Testis (tissue), 3 donors: ENCODE data around the gene UGT1A9. TPM values are rescaled to one million over a fixed set of nuclear protein-coding genes. Genes with fewer than 3 reads are reported as not detected.

Source experiments
- DNase-seq: peaks from one replicate; pipeline ENCODE4 v3.0.0-alpha.2; 2019
- H3K27ac ChIP-seq, 2 donors: fragments of 200-600 bp; sonication (generic); one replicate each; pipeline ENCODE4 v1.5.1; 2019
- H3K27me3 ChIP-seq: fragments of 200-600 bp; sonication (generic); one replicate; pipeline ENCODE4 v1.5.1; 2019
- H3K36me3 ChIP-seq: fragments of 200-600 bp; sonication (generic); one replicate; pipeline ENCODE4 v1.5.1; 2017; ENCODE audit warnings: low read depth; ENCODE audit errors: missing control alignments
- H3K4me1 ChIP-seq: fragments of 200-600 bp; sonication (generic); one replicate; pipeline ENCODE4 v1.5.1; 2019
- H3K4me3 ChIP-seq, 2 donors: fragments of 200-600 bp; sonication (generic); one replicate each; pipeline ENCODE4 v1.5.1; 2017 to 2019
- H3K9me3 ChIP-seq: fragments of 200-600 bp; sonication (generic); one replicate; pipeline ENCODE4 v1.5.1; 2017
- POLR2A ChIP-seq: fragments of 450-650 bp; IDR thresholded peaks from one replicate; pipeline ENCODE4 v1.6.1; 2017; ENCODE audit warnings: antibody characterized with exemption, mild to moderate bottlenecking, moderate library complexity
- WGBS, 2 donors: methylation state at CpG; one replicate each; pipeline ENCODE4 v1.1.5; 2018; 5-methylcytosine and 5-hydroxymethylcytosine counted together
- intact Hi-C: fragments of 100-400 bp; cut with DNase I; formaldehyde crosslinking; loops from one replicate; pipeline ENCODE4 v1.15.1; 2023; ENCODE audit warnings: low total_unique reads
- polyA plus RNA-seq: library from polyadenylated mRNA; stranded (reverse); fragments of 350-450 nt; fragmentation: Illumina TruSeq; extraction: RNeasy Lipid Tissue Mini Kit (QIAGEN cat#74804); gene quantifications from one replicate; pipeline ENCODE4 v1.2.3, GENCODE V29; 2014; ENCODE audit warnings: low read depth, low replicate concordance; ENCODE audit not compliant: insufficient read depth
- total RNA-seq, 2 donors: library from RNA; depleted of rRNA; stranded (reverse); fragments of >200 nt; gene quantifications; one replicate each; pipeline ENCODE4 v1.2.3, GENCODE V29; 2016
- TF ChIP-seq, protein P1 (sequence below), 3 experiments: fragments of 450-650 bp in 2 of 3; fragments of 200-600 bp in 1 of 3; sonication (generic) in 1 of 3; IDR thresholded peaks; one replicate each; pipeline ENCODE4 v1.5.1; 2016 to 2019; ENCODE audit warnings: antibody characterized with exemption in 3 of 3, mild to moderate bottlenecking in 2 of 3, moderate library complexity in 1 of 3

UGT1A9 gene
- total and polyA plus RNA-seq, 3 donors from 2014 or later, result not detected

DNA sequence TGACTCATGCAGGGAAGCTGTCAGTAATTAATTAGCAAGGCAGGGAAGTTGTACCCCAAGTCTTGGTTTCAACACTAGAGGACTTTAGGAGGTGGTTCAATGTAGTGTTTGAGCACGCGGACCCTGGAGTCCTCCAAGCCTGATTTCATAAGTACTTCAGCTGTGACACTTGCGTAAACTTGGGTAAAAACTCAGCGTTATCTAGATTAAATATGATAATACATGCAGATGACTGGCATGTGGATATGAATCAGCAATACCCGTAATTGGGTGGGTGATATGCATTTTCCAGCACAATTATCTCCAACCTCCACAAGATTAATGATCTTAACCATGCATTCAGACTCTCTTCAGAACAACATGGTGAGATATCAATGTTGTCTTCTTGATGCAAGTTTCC, 15.2 kb downstream of the UGT1A9 start:
- no peaks in the 10 kb centered on the region for H3K36me3 ChIP-seq
- WGBS, 2 donors, result 81 to 82% methylated on average over 5 of the region's 5 CpGs
- no peak overlapping the region for H3K4me3 ChIP-seq
- TF ChIP-seq, protein P1, sequence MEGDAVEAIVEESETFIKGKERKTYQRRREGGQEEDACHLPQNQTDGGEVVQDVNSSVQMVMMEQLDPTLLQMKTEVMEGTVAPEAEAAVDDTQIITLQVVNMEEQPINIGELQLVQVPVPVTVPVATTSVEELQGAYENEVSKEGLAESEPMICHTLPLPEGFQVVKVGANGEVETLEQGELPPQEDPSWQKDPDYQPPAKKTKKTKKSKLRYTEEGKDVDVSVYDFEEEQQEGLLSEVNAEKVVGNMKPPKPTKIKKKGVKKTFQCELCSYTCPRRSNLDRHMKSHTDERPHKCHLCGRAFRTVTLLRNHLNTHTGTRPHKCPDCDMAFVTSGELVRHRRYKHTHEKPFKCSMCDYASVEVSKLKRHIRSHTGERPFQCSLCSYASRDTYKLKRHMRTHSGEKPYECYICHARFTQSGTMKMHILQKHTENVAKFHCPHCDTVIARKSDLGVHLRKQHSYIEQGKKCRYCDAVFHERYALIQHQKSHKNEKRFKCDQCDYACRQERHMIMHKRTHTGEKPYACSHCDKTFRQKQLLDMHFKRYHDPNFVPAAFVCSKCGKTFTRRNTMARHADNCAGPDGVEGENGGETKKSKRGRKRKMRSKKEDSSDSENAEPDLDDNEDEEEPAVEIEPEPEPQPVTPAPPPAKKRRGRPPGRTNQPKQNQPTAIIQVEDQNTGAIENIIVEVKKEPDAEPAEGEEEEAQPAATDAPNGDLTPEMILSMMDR (IDR thresholded peaks at IDR 0.05), result no peak
- TF ChIP-seq POLR2A, result no peak
- DNase-seq, result no peak
- H3K27me3 ChIP-seq, result no peaks in the 10 kb centered on the region
- intact Hi-C loops, result no loop called here
- H3K4me1 ChIP-seq, result no peaks in the 10 kb centered on the region
- H3K9me3 ChIP-seq, result no peaks in the 10 kb centered on the region
- H3K27ac ChIP-seq, result no peak overlapping the region

DNA sequence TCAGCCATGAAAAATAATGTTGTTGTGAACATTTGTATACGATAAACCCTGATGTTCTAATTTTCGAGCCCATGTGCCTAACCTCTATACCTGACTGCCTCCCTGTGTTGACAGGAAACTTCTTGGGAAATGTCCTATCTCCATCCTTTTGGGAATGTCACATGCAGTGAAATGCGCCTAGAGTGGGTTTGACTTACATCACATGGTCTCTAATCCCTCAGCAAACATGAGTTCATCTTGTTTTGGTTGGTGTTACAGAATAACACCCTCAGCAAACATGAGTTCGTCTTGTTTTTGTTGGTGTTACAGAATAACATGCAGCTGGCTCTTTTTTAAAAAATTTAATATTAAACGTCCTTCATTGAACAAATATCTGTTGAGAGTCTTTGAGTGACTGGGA, 16.6 kb downstream of the UGT1A9 start:
- 89 to 92% methylated on average over 5 of the region's 5 CpGs for WGBS, 2 donors

DNA sequence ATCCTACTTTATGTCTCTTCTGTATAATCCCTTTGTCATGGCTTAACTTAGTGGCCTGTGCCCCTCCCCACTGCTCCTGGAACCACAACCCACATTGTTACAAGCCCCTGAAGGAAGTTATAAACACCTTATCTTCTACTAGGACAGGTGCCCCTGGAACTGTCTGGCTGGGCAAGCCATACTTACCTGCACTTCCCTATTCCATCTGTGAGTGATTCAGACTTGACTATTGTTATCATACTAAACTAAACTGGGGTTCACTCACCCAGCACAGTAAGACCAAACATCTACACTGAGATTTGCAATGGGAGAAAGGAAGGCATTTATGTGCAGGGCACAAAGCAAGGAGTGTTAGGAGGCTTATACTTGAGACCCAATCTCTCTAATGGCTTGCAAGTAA, 17.3 kb downstream of the UGT1A9 start:
- DNase-seq, result no peak
- no peaks in the 10 kb centered on the region for H3K9me3 ChIP-seq
- intact Hi-C loops, result no loop called here
- H3K36me3 ChIP-seq, result no peaks in the 10 kb centered on the region
- no peak for TF ChIP-seq POLR2A
- TF ChIP-seq, protein P1 (IDR thresholded peaks at IDR 0.05), result no peak
- no peak overlapping the region for H3K4me3 ChIP-seq
- H3K27me3 ChIP-seq, result no peaks in the 10 kb centered on the region
- no peaks in the 10 kb centered on the region for H3K4me1 ChIP-seq
- H3K27ac ChIP-seq, result no peak overlapping the region

More for the DNA sequence above, 16.6 kb downstream of the UGT1A9 start:
- H3K36me3 ChIP-seq, result no peaks in the 10 kb centered on the region
- H3K4me1 ChIP-seq, result no peaks in the 10 kb centered on the region
- intact Hi-C loops, result no loop called here
- no peak for DNase-seq
- H3K4me3 ChIP-seq, result no peak overlapping the region
- H3K27me3 ChIP-seq, result no peaks in the 10 kb centered on the region
- no peaks in the 10 kb centered on the region for H3K9me3 ChIP-seq
- no peak for TF ChIP-seq POLR2A
- TF ChIP-seq, protein P1 (IDR thresholded peaks at IDR 0.05), result no peak
- H3K27ac ChIP-seq, result no peak overlapping the region

DNA sequence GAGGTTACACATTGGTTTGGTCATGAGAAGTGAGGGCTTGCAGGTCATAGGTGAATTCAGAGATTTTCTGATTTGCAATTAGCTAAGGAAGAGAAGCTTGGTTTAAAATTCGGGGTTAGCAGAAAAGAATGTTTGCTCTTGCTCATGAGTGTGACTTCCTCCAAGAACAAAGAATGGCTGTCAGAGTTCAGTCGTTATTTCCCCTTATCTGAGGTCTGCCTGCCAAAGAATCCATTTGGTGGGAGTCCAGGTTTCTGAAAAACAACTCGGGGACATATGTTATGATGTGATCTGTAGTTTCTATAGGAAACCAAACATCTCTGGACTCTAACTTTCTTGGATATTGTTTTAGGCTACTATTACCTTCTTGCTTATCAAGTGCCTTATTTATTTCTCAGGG, 17.8 kb downstream of the UGT1A9 start:
- Histone ChIP-seq H3K36me3 (no peaks in the 10 kb centered on the region), H3K4me1 (no peaks in the 10 kb centered on the region), H3K27ac (no peak overlapping the region), H3K9me3 (no peaks in the 10 kb centered on the region), H3K4me3 (no peak overlapping the region), H3K27me3 (no peaks in the 10 kb centered on the region)
- intact Hi-C loops, result no loop called here
- TF ChIP-seq, protein P1 (IDR thresholded peaks at IDR 0.05), result no peak
- no peak for TF ChIP-seq POLR2A
- no peak for DNase-seq
- 16 to 36% methylated on average over 3 of the region's 3 CpGs for WGBS, 2 donors

DNA sequence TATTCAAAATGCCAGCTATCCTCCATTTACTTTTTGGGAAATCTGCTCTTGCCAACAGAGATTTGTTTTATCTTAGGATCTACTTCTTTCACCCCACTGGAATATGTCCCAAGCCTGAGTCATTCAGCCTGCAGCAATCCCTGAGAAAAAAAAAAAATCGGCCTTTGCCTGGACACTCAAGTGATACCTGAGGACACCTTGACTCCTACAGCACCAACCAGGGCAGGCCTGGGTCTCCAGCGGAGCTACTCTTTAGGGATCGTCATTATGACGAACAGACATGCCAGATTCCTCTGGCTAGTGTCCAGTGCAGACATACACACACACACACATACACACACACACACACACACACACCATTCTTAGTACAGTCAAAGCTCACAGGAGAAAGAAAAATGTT, 18.7 kb downstream of the UGT1A9 start:
- Histone ChIP-seq H3K36me3 (no peaks in the 10 kb centered on the region), H3K4me1 (no peaks in the 10 kb centered on the region), H3K9me3 (no peaks in the 10 kb centered on the region), H3K27ac (no peak overlapping the region), H3K4me3 (no peak overlapping the region), H3K27me3 (no peaks in the 10 kb centered on the region)
- WGBS, 2 donors, result 72 to 81% methylated on average over 4 of the region's 4 CpGs
- DNase-seq, result no peak
- intact Hi-C loops, result no loop called here
- TF ChIP-seq, protein P1 (IDR thresholded peaks at IDR 0.05), result no peak
- TF ChIP-seq POLR2A, result no peak
